Activated naive CD4-positive, alpha-beta T cell treated with anti-CD3 and anti-CD28 coated beads, Interleukin-2, amount 10 ng/mL, durations not matched to agents 7 days and 5 days (primary cell): ENCODE data around the gene GABRB1.
A peak's percentile ranks its signal among the peaks of the same experiment; 100 is the strongest.

Source experiments
- CTCF ChIA-PET: fragments of 350-600 bp; sonication (Branson Sonifier 250); formaldehyde crosslinking; loops from one replicate; lab custom pipeline; 2021; ENCODE audit warnings: antibody characterized with exemption; lab: Charles Lee
- DNase-seq: peaks from one replicate; pipeline ENCODE4 v3.0.0-alpha.2; 2020
- H3K27ac Mint-ChIP-seq: one replicate; pipeline ENCODE4 v1.8.0; 2021; ENCODE audit warnings: mild to moderate bottlenecking, moderate library complexity, mixed read lengths
- H3K27me3 Mint-ChIP-seq: one replicate; pipeline ENCODE4 v1.8.0; 2021; ENCODE audit warnings: mild to moderate bottlenecking, mixed read lengths
- H3K36me3 Mint-ChIP-seq: one replicate; pipeline ENCODE4 v1.8.0; 2021; ENCODE audit warnings: mixed read lengths
- H3K4me1 Mint-ChIP-seq: one replicate; pipeline ENCODE4 v1.8.0; 2021; ENCODE audit warnings: mixed read lengths
- H3K4me3 Mint-ChIP-seq: one replicate; pipeline ENCODE4 v1.8.0; 2021; ENCODE audit warnings: mild to moderate bottlenecking, moderate library complexity, mixed read lengths
- H3K9me3 Mint-ChIP-seq: one replicate; pipeline ENCODE4 v1.8.0; 2021; ENCODE audit warnings: mixed read lengths

Gene GABRB1

DNA sequence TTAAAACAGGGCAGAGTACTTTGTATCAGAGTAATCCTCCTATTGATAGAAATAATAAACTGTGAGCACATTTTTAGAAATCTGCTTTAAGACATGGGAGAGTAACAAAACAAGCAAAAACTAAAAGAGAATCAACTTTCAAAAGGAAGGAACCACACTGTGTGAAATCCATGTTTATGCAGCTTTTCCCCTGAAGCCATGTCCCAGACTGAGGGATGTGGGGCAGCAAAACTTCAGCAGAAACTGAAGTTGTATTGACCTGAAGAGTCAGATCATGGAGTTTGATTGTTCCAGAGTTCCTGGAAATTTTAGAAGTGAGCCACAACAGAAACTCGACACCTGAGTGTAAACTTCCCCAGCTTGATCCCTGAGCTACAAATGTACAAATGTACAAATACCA is 378.9 kb downstream of the GABRB1 start:
- Mint-ChIP-seq H3K36me3 (no peaks in the 10 kb centered on the region), H3K27me3 (peaks cover 9% of the 10 kb centered on the region), H3K4me3 (no peak overlapping the region), H3K4me1 (no peaks in the 10 kb centered on the region), H3K27ac (no peak overlapping the region), H3K9me3 (no peaks in the 10 kb centered on the region)
- CTCF ChIA-PET = no interaction called here
- DNase-seq = no peak

- DNase-seq = no peak
- Mint-ChIP-seq H3K4me1 (no peaks in the 10 kb centered on the region), H3K27me3 (peaks cover 9% of the 10 kb centered on the region), H3K9me3 (no peaks in the 10 kb centered on the region), H3K4me3 (no peak overlapping the region), H3K27ac (no peak overlapping the region), H3K36me3 (no peaks in the 10 kb centered on the region)
- CTCF ChIA-PET = interaction anchor here (0.9 kb wide), 1 partner anchor 11 kb away, joined by 3 read pairs; no protein-coding TSS in a partner anchor
Observed at GRCh38 chr4:47413521-47413920, 382.2 kb downstream of the GABRB1 start.

- Mint-ChIP-seq H3K27ac (no peak overlapping the region), H3K36me3 (no peaks in the 10 kb centered on the region), H3K27me3 (peaks cover 4% of the 10 kb centered on the region), H3K9me3 (no peaks in the 10 kb centered on the region), H3K4me1 (no peaks in the 10 kb centered on the region), H3K4me3 (no peak overlapping the region)
- no peak for DNase-seq
- CTCF ChIA-PET = no interaction called here
Observed at GRCh38 chr4:47415719-47416118, 384.4 kb downstream of the GABRB1 start.

DNA sequence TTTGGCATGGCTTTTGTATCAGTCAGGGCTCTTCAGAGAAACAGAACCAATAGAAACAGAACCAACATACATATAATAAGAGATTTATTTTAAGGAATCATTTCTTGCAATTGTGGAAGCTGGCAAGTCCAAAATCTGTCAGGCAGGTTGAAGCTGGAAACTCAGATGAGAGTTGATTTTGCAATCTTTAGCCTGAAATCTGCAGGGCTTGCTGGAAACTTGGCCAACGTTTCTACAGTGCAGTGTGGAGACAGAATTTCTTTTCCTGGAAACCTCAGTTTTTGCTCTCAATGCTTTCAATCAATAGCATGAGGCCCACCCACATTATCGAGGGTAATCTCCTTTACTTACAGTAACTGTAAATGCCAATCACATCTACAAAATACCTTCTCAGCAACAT is 386.8 kb downstream of the GABRB1 start:
- H3K36me3 Mint-ChIP-seq = no peaks in the 10 kb centered on the region
- CTCF ChIA-PET = no interaction called here
- no peak for DNase-seq
- no peaks in the 10 kb centered on the region for H3K9me3 Mint-ChIP-seq
- H3K27me3 Mint-ChIP-seq = peaks cover 4% of the 10 kb centered on the region
- no peak overlapping the region for H3K27ac Mint-ChIP-seq
- no peak overlapping the region for H3K4me3 Mint-ChIP-seq
- no peaks in the 10 kb centered on the region for H3K4me1 Mint-ChIP-seq

DNA sequence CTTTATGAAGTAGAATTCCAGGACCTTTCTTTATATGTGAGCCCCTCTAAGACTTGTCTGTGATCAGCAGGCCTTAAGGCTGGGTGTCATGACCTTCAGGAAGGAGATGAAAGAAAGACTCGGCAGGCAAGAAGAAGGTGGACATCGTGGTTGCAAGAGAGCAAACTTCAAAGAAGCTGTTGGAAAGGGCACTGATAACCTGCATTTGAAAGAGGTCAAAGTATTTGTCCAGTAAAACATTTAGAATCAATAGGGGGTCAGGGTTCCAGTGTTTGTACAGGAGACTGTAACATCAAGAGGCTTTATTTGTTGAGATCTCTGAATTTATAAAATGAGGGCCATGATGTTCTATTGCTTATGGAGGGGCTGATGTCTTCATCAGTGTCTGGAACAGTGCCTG is 387.9 kb downstream of the GABRB1 start:
- no peak overlapping the region for H3K27ac Mint-ChIP-seq
- H3K36me3 Mint-ChIP-seq = no peaks in the 10 kb centered on the region
- no peaks in the 10 kb centered on the region for H3K9me3 Mint-ChIP-seq
- no peak overlapping the region for H3K4me3 Mint-ChIP-seq
- H3K4me1 Mint-ChIP-seq = no peaks in the 10 kb centered on the region
- DNase-seq = no peak
- H3K27me3 Mint-ChIP-seq = peaks cover under 1% of the 10 kb centered on the region
- CTCF ChIA-PET = no interaction called here

DNA sequence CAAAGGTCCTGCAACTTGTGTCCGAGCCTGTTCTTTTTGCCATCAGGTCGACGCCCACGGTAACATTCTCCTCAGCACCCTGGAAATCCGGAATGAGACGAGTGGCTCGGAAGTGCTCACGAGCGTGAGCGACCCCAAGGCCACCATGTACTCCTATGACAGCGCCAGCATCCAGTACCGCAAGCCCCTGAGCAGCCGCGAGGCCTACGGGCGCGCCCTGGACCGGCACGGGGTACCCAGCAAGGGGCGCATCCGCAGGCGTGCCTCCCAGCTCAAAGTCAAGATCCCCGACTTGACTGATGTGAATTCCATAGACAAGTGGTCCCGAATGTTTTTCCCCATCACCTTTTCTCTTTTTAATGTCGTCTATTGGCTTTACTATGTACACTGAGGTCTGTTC is 394.3 kb downstream of the GABRB1 start:
- Mint-ChIP-seq H3K4me3 (no peak overlapping the region), H3K4me1 (no peaks in the 10 kb centered on the region), H3K9me3 (no peaks in the 10 kb centered on the region), H3K27me3 (no peaks in the 10 kb centered on the region), H3K36me3 (no peaks in the 10 kb centered on the region), H3K27ac (no peak overlapping the region)
- no peak for DNase-seq
- CTCF ChIA-PET = no interaction called here

- Mint-ChIP-seq H3K27me3 (no peaks in the 10 kb centered on the region), H3K27ac (no peak overlapping the region), H3K9me3 (no peaks in the 10 kb centered on the region), H3K4me3 (no peak overlapping the region), H3K4me1 (no peaks in the 10 kb centered on the region), H3K36me3 (no peaks in the 10 kb centered on the region)
- no peak for DNase-seq
- CTCF ChIA-PET = no interaction called here
Observed at GRCh38 chr4:47427935-47428334, 396.6 kb downstream of the GABRB1 start.

GRCh38 chr4:47432749-47433148 is 401.4 kb downstream of the GABRB1 start:
- Mint-ChIP-seq H3K36me3 (no peaks in the 10 kb centered on the region), H3K27ac (no peak overlapping the region), H3K4me3 (no peak overlapping the region), H3K4me1 (no peaks in the 10 kb centered on the region), H3K9me3 (no peaks in the 10 kb centered on the region), H3K27me3 (peaks cover 4% of the 10 kb centered on the region)
- CTCF ChIA-PET = no interaction called here
- DNase-seq = no peak

DNA sequence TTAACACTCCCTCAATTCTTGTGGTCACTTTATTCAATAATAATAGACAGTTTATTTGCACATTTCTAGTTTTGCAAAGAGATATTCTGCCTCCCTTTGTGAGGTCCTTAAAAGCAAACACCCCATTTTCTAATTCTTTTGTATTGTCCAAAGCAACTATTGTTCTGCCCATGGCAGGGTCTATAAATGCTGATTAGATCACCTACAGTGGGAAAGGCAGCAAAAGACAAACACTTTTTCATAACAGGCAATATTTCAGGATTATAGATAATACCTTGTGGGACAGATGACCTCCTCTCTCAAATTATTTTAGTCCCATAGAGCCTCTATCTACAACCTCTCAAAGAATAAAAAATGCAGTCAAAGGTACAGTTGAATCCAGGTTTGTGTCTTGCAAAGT is 403.6 kb downstream of the GABRB1 start:
- no peak overlapping the region for H3K4me3 Mint-ChIP-seq
- CTCF ChIA-PET = no interaction called here
- no peaks in the 10 kb centered on the region for H3K4me1 Mint-ChIP-seq
- no peak overlapping the region for H3K27ac Mint-ChIP-seq
- H3K27me3 Mint-ChIP-seq = peaks cover 4% of the 10 kb centered on the region
- DNase-seq = no peak
- H3K9me3 Mint-ChIP-seq = no peaks in the 10 kb centered on the region
- H3K36me3 Mint-ChIP-seq = no peaks in the 10 kb centered on the region

DNA sequence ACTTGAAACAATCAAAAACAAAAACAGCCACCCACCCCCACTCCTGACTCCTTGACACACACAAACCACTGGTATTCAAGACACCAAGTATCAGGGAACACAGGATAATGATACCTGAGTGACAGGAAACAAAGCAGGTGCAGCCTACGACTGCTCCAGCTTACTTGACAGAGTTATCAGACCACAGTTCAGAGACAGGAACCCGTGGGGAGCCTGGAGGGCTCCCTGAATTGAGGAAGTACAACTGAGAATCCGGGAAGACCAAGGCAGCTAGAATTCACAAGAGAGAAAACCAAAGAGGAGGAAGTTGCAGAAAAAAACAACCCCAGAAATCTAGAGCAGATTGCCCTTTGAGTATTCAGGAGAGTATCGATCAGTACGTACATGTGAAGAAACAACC is 411.6 kb downstream of the GABRB1 start:
- CTCF ChIA-PET = no interaction called here
- Mint-ChIP-seq H3K9me3 (no peaks in the 10 kb centered on the region), H3K4me1 (peaks cover 14% of the 10 kb centered on the region), H3K27ac (no peak overlapping the region), H3K27me3 (no peaks in the 10 kb centered on the region), H3K4me3 (no peak overlapping the region), H3K36me3 (no peaks in the 10 kb centered on the region)
- no peak for DNase-seq

DNA sequence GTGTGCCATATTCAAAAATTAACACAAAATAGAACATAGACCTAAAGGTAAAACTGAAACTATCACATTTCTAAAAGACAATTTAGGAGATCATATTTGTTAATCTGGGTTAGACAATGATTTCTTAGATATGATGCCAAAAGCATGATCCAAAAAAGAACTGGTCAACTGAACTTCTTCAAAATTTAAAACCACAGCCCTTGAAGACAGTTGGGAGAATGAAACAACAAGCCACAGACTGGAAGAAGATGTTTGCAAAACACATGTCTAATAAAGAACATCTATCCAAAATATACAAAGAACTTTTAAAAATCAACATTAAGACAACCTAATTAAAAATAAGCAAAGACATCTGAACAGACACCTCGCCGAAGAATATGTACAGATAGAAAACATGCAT is 412.7 kb downstream of the GABRB1 start:
- peaks cover 14% of the 10 kb centered on the region for H3K4me1 Mint-ChIP-seq
- H3K9me3 Mint-ChIP-seq = no peaks in the 10 kb centered on the region
- no peak for DNase-seq
- CTCF ChIA-PET = no interaction called here
- no peaks in the 10 kb centered on the region for H3K27me3 Mint-ChIP-seq
- no peak overlapping the region for H3K4me3 Mint-ChIP-seq
- peaks cover 1% of the 10 kb centered on the region for H3K36me3 Mint-ChIP-seq
- H3K27ac Mint-ChIP-seq = no peak overlapping the region

DNA sequence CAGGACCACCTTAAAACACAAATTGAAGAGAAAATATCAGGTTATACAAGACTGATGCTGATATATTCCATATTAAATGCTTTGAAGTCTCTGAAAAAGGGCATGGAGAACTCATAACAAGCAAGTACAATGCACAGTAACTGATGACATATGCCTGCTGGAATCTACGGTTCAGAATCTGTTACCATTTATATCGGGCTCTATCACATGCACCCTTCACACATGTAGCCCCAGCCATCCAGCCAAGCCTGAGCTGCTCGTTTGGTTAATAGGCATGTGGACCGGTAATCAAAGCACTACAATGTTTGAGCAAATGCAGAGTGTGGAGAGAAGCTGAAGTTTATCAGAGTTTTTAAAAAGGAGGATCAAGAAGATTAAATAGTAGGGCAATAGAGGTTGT is 420.3 kb downstream of the GABRB1 start:
- no peaks in the 10 kb centered on the region for H3K9me3 Mint-ChIP-seq
- no peak overlapping the region for H3K27ac Mint-ChIP-seq
- no peaks in the 10 kb centered on the region for H3K27me3 Mint-ChIP-seq
- no peak for DNase-seq
- peaks cover 21% of the 10 kb centered on the region for H3K36me3 Mint-ChIP-seq
- no peaks in the 10 kb centered on the region for H3K4me1 Mint-ChIP-seq
- no peak overlapping the region for H3K4me3 Mint-ChIP-seq
- CTCF ChIA-PET = no interaction called here

DNA sequence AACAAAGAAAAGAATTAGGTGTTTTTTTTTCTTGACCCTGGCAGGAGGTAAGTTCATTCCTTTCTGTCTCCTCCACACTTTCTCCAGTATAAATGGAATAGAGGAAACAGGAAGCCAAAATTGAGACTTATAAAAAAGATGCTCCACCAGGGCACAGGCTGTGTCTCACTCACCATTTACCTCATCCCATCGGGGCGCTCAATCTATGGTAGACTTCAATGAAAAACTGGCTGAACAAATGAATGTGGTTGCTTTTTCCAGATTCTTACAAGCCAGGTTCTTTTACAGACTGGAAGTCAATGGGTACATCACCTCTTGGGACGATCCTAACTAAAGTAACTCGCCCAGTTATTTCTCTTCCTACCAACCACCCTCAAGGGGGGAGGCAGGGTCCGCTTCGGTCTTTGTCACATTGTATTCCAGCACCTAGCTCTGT is 431.4 kb downstream of the GABRB1 start:
- Mint-ChIP-seq H3K9me3 (no peaks in the 10 kb centered on the region), H3K27ac (peak overlapping the region; percentile 81), H3K4me1 (peaks cover 27% of the 10 kb centered on the region), H3K36me3 (peaks cover 6% of the 10 kb centered on the region), H3K4me3 (peak overlapping the region; percentile 82), H3K27me3 (no peaks in the 10 kb centered on the region)
- CTCF ChIA-PET = interaction anchor here (1.0 to 1.5 kb wide), 4 partner anchors 22 to 102 kb away, joined by 3 to 5 read pairs (median 5); partner anchors contain the start of gene ATP10D
- peak; percentile 23 for DNase-seq

- H3K4me3 Mint-ChIP-seq = peak within 1 kb of the TSS; percentile 82
Observed at GRCh38 chr4:47463235-47463956, 432.0 kb downstream of the GABRB1 start, which contains the start of gene COMMD8. Gene COMMD8, minus strand, starts transcription at chr4:47463702. Its CDS starts 51 bp downstream, at chr4:47463651.

DNA sequence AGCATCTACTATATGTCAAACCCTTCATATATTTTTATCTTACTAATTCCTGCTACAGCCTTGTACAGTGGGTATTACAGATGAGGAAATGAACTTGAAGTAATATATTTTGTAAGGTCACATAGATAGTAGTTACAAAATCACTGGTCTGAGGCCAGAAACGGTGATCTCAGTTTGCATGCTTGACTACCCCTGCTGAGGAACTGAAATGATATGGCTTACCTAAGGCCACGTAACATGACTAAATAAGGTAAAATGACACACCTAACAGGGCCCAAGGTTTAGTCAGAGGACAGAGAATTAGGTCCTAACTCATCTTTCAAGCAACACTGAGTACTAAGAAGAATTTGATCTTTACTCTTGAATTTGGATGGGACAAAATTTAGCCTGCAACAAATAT is 433.6 kb downstream of the GABRB1 start:
- no peak overlapping the region for H3K27ac Mint-ChIP-seq
- no peaks in the 10 kb centered on the region for H3K27me3 Mint-ChIP-seq
- no peaks in the 10 kb centered on the region for H3K9me3 Mint-ChIP-seq
- CTCF ChIA-PET = no interaction called here
- no peak overlapping the region for H3K4me3 Mint-ChIP-seq
- no peak for DNase-seq
- H3K36me3 Mint-ChIP-seq = no peaks in the 10 kb centered on the region
- H3K4me1 Mint-ChIP-seq = peaks cover 27% of the 10 kb centered on the region

More at GRCh38 chr4:47463235-47463956, 432.0 kb downstream of the GABRB1 start, which contains the start of gene COMMD8:
- CTCF ChIA-PET = interaction anchor here (0.6 to 1.5 kb wide), 6 partner anchors 20 to 104 kb away, joined by 3 to 5 read pairs (median 4); partner anchors contain the start of gene ATP10D
- peak within 1 kb of the TSS; percentile 81 for H3K27ac Mint-ChIP-seq
- peak; percentile 98 for DNase-seq
- peaks cover 27% of the 10 kb centered on the region for H3K4me1 Mint-ChIP-seq
- H3K27me3 Mint-ChIP-seq = no peaks in the 10 kb centered on the region
- no peaks in the 10 kb centered on the region for H3K9me3 Mint-ChIP-seq
- H3K36me3 Mint-ChIP-seq = peaks cover 6% of the 10 kb centered on the region
